Activated T-cell treated with anti-CD3 and anti-CD28 coated beads, Interleukin-2, amount 50 U/mL, for 72 hours (primary cell): ENCODE data around the gene LRP8. TPM values are rescaled to one million over a fixed set of nuclear protein-coding genes. Genes with fewer than 3 reads are reported as not detected.

ENCODE experiments used
- ATAC-seq, 2 donors: fragments of 150-1000 bp; cut with Tn5 transposase; replicated peaks in 1 of 2; 2 replicates each; pipeline ENCODE4 v1.10.0; 2021; ENCODE audit warnings: moderate library complexity in 2 of 2, mild to moderate bottlenecking in 1 of 2
- DNase-seq, 2 donors: peaks; one replicate each; pipeline ENCODE4 v3.0.0; 2021 to 2022; ENCODE audit warnings: mixed read lengths in 1 of 2
- H3K27ac Mint-ChIP-seq: one replicate; pipeline ENCODE4 v1.8.0; 2022; ENCODE audit warnings: mild to moderate bottlenecking, moderate library complexity, mixed read lengths
- H3K27me3 Mint-ChIP-seq: one replicate; pipeline ENCODE4 v1.8.0; 2022; ENCODE audit warnings: low read depth, mixed read lengths
- H3K36me3 Mint-ChIP-seq, 2 donors: one replicate each; pipeline ENCODE4 v1.8.0; 2022; ENCODE audit warnings: mixed read lengths in 2 of 2, mild to moderate bottlenecking in 1 of 2; ENCODE audit not compliant: insufficient read depth in 2 of 2
- H3K4me1 Mint-ChIP-seq: one replicate; pipeline ENCODE4 v1.8.0; 2022; ENCODE audit warnings: low read depth, mixed read lengths
- H3K4me3 Mint-ChIP-seq, 2 donors: one replicate each; pipeline ENCODE4 v1.8.0; 2022; ENCODE audit warnings: mild to moderate bottlenecking in 2 of 2, mixed read lengths in 2 of 2, moderate library complexity in 2 of 2
- H3K9me3 Mint-ChIP-seq, 2 donors: one replicate each; pipeline ENCODE4 v1.8.0; 2022; ENCODE audit warnings: mixed read lengths in 2 of 2
- total RNA-seq, 2 donors: library from RNA; stranded (reverse); gene quantifications; one replicate each; pipeline ENCODE4 v1.2.3, GENCODE V29; 2022

LRP8 gene
- total RNA-seq, 2 donors from 2014 or later = 31.4 to 36.5 TPM

DNA sequence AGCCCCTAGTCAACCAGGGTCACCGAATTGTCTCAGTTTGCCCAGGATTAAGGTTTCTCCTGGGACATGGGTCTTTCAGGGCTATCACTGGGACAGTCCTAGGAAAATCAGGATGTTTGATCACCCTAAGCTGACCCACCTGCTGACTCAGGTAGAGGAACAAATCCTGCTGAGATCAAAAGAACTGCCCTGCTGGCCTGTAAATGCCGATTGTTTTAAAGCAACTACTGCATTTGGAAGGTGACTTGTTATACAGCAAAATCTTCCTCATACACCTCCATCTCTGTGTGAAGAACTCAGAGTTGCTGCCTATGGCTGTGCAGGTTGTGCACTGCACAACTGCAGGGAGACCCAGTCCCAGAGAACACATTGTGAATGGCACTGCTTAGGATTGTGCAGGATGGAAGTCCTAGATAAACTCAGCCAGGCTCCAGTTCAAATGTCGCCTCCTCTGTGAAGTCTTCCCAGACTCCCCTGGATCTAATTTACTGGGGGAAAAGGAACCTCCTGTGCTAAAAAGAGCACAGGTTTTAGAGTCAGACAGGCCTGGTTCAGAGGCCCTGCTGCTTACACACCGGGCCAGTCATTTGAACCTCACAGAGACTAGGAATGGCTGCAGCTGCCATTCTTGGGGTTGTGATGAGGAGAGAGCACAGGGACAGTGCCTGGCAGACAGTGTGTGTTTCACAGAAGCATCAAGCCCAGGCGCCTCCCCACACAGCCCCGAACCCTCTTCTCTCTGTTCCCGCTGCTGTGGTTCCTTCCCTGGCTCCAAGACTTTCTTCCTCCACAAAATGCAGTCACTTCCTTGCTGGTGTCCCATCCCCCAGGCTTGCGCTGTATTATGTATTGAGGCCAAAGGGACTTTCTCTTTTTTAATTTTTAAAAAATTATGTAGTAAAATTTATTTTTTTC is 23.2 kb upstream of the LRP8 start:
- Mint-ChIP-seq H3K27ac (no peak overlapping the region), H3K4me3 (no peak overlapping the region), H3K9me3 (no peaks in the 10 kb centered on the region), H3K4me1 (no peaks in the 10 kb centered on the region), H3K36me3 (no peaks in the 10 kb centered on the region), H3K27me3 (no peaks in the 10 kb centered on the region)
- no peak for ATAC-seq
- no peak for DNase-seq

DNA sequence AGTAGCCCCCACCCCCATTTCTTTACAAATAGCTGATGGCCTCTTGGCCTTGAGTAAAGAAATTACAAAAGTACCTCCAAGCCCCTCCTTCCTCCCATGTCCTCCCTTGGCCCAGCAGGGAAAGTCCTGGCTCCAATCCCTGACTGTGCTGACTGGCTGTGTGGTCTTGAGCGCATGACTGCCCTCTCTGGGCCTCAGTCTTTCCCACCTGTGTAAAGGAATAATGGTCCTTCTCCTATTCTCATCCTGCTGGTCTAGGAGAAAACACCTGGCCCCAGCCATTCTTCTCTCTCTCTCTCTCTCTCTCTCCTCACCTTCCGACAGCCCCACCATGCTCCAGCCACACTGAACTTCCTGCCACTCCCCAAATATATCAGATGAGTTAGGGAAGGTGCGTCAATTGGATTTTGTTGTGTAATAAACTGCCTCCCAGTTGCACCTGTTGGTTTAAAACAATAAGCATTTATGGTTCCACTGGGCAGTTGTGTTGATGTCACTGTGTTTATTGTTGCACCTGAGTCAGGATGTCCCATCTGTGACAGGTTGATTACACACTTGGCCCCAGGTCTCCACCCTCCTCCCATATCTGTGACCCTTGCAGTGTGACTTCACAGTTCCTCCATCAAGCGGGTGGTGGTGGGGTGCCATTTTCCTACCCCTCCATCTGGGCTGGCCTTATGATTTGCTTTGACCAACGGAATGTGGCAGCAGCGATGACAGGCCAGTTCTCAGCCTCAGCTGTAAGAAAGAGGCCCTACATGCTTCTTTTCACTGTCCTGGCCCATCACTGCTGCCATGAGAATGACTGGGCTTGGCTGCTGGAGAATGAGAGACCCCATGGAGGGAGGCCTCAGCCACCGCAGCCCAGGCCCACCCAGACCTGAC is 22.3 kb upstream of the LRP8 start:
- Mint-ChIP-seq H3K4me3 (no peak overlapping the region), H3K36me3 (no peaks in the 10 kb centered on the region), H3K27me3 (no peaks in the 10 kb centered on the region), H3K27ac (no peak overlapping the region), H3K4me1 (no peaks in the 10 kb centered on the region), H3K9me3 (no peaks in the 10 kb centered on the region)
- DNase-seq (no peak), ATAC-seq (no peak)

DNA sequence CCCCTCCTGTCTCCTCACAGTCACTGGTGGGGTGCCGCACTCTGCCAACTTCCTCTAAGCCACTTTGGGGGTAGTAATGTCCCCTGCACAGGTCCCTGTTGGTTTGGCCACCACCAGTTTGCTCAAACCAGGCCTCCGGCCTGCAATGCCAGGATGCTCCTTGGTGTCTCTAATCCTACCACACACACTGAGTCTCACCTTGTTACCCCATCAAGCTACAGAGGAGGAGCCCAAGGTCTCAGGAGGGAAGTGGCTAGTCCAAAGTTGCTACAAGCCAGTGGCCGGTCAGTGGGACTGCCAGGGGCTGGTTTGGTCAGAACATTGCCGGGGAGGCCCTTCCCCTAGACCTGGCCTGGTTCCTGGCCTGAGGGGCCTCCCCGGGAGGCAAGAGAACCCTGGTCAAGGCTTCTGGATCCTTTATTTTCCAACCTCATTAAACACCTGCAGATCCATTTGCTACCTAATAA is 21.5 kb upstream of the LRP8 start:
- H3K27ac Mint-ChIP-seq = no peak overlapping the region
- H3K36me3 Mint-ChIP-seq = no peaks in the 10 kb centered on the region
- no peaks in the 10 kb centered on the region for H3K9me3 Mint-ChIP-seq
- no peak overlapping the region for H3K4me3 Mint-ChIP-seq
- no peaks in the 10 kb centered on the region for H3K27me3 Mint-ChIP-seq
- H3K4me1 Mint-ChIP-seq = no peaks in the 10 kb centered on the region
- ATAC-seq (no peak), DNase-seq (no peak)

DNA sequence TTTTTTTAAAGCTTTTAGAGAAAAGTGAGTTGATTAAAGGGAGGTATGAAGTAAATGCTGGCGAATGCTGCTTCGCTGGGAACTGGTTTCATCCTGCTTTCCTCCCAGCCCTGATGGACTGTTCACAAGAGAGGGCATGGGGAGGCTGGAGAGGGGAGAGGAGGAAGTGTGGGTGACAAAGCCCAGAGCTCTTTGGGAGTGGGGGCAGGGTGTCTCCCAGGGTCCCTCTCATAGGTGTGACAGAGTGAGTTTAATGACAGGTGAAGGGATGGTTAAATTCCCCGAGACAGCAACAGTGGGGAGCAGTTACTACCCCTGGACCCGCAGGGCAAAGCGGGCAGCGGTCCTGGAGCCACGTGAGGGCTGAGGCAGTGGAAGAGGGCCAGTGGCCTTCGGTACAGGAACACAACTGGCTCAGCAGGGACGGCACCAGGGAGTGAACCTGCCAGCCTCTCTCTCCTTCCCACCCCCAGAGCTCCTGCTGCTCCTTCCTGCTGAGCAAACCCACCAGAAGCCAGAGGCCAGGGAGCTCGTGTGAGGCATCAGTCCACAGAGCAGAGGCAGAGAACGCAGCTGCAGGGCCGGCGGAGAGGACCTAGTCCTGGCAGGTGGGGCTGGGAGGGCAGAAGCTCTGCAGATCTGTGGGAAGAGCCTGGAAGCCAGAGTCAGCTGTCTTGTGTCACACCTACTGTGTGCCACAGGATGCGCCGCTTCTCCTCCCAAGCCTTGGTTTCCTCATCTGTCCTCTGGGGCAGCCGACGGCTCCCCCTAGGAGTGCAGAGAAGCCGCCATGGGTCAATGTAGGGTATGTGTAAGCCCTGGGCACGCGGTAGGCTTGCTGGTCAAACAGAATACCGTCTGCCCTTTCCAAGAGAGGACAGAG is 20.9 kb upstream of the LRP8 start:
- no peak overlapping the region for H3K4me3 Mint-ChIP-seq
- H3K27ac Mint-ChIP-seq = no peak overlapping the region
- DNase-seq (no peak), ATAC-seq (no peak)
- H3K4me1 Mint-ChIP-seq = no peaks in the 10 kb centered on the region
- H3K27me3 Mint-ChIP-seq = no peaks in the 10 kb centered on the region
- no peaks in the 10 kb centered on the region for H3K36me3 Mint-ChIP-seq
- H3K9me3 Mint-ChIP-seq = no peaks in the 10 kb centered on the region

DNA sequence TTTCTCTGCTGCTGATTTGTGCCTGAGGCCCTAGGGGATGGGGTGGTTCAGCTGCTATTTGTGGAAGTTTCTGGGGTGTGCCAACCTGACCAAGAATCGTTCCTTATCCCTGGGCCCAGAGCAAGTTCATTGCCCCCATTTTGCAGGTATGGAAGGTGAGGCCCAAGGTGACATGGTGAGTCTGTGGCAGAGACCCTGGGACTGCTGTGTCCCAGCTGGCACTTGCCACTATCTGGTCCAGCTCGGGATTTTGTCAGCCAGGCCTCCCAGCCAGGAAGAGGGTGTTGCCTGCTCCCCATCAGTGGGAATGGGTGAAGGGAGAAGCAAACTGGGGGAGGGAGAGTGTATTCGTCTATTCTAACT is 18.9 kb upstream of the LRP8 start:
- no peaks in the 10 kb centered on the region for H3K36me3 Mint-ChIP-seq
- no peak for DNase-seq
- H3K4me3 Mint-ChIP-seq = no peak overlapping the region
- no peaks in the 10 kb centered on the region for H3K4me1 Mint-ChIP-seq
- H3K27ac Mint-ChIP-seq = no peak overlapping the region
- H3K9me3 Mint-ChIP-seq = peaks cover 4 to 5% of the 10 kb centered on the region in 2 donors
- H3K27me3 Mint-ChIP-seq = no peaks in the 10 kb centered on the region
- no peak for ATAC-seq

DNA sequence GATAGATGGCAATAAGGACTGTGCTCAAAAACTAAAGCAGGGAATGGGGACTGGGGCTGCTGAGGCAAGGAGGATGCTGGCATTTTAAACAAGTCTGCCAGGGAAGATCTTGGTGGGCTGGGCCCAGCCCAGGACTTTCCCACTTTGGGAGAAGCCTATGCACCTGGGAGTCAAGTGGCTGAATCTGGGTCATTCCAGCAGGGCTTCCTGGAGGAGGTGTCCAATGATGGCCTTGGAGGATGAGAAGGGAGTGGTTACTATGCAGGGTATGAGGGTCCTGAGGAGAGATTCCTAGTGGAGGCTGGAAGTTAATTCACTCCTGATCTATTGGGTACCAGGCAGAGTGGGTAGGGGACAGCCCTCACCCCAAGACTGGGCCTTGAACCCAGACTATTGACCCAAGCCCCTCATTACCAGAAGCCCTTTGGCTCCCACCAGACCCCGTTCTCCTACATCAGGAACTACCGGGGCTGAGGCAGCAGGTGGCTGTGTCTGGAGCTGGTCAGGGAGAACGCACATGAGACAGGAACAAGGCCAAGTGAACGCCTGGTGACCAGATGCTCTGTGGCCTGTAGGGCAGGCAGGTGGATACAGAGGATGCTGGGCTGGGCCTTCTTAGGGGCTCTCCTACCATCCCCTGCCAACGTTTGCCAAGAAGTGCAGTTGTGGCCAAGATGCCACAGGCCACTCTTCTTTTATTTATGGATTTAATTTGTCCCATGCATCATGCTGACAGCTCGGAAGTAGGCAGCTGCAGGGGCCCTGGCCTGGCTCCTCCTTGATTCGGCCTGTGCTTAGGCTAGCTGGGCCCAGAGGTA is 18.3 kb upstream of the LRP8 start:
- Mint-ChIP-seq H3K27me3 (no peaks in the 10 kb centered on the region), H3K27ac (no peak overlapping the region), H3K9me3 (peaks cover 5% of the 10 kb centered on the region in 2 donors), H3K4me1 (peaks cover 6% of the 10 kb centered on the region), H3K36me3 (peaks cover under 1 to 4% of the 10 kb centered on the region in 2 donors), H3K4me3 (no peak overlapping the region)
- no peak for ATAC-seq
- DNase-seq = no peak

DNA sequence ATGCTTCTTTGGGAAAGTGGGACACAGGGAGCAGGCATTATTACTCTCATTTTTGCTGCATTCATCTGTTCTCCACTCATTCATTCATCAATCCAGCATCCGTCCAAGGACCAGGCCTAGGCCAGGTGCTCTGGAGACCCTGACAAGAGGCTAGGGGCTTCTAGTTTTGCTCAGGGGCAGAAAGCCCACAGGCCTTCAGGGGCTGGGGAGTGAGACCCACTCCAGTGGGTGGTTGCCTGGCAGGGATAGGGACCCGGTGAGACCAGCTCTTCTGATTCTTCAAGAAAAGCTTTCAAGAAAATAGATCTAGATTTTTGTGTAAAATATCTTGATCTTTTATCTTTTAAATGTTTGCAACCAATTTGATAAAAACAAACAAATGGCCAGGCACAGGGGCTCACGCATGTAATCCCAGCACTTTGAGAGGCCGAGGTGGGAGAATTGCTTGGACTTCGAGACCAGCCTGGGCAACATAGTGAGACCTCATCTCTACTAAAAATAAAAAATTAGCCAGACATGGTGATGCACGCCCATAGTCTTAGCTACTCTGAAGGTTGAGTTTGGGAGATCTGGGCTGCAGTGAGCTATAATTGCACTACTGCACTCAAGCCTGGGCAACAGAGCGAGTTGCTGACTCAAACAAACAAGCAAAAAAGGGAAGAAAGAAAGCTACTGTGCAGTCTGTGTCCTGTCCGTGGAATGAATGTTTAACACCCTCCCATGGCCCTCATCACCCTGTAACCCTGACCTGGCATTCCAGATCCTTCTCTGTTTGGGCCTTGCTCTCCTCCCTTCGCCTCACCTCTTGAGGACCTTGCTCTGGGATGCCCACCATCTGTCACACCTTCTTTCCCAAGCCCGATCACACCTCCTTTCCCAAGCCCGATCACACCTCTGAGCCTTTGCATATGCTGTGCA is 17.3 kb upstream of the LRP8 start:
- peaks cover 8% of the 10 kb centered on the region for H3K4me1 Mint-ChIP-seq
- H3K36me3 Mint-ChIP-seq = peaks cover 3 to 6% of the 10 kb centered on the region in 2 donors
- H3K27me3 Mint-ChIP-seq = no peaks in the 10 kb centered on the region
- no peak overlapping the region for H3K4me3 Mint-ChIP-seq
- DNase-seq (no peak), ATAC-seq (no peak)
- H3K27ac Mint-ChIP-seq = no peak overlapping the region
- peaks cover 6 to 7% of the 10 kb centered on the region in 2 donors for H3K9me3 Mint-ChIP-seq

DNA sequence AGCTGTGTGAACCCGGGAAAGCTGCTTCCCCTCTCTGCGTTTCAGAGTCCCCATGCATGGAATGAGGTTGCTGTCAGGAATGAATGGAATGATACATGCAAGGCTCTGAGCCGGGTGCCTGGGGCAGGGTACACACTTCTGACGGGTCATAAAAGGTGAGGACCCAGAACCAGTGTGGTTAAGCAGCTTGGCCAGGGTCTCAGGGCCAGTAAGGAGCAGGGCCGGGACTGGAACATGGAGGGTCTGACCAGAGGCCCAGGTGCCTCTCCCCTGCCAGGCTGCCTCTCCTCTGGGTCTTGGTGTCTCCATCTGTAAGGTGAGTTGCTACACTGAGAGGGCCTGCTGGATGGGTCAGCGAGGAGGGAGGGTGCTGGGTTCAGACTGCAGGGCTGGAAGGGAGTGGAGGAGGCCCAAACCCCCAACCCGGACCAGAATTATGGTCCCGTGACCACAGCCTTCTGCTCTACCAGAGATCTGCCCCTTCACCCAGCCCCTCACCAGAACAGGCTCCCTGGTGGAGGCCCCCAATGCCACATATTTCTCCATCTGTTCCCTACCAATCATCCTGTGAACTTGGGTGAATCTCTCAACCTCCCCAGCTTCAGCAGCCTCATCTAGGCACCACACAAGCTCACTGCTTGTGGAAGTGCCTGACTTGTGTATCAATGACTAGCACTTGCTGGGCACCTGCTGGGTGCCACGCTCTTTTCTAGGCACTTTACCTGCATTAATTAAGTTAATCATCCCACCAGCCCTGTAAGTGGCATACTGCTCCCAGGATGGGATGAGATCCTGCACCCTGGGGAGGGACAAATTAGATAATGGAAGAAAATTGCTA is 16.2 kb upstream of the LRP8 start:
- ATAC-seq = no peak
- peaks cover 7% of the 10 kb centered on the region in 2 donors for H3K9me3 Mint-ChIP-seq
- H3K4me1 Mint-ChIP-seq = peaks cover 8% of the 10 kb centered on the region
- no peaks in the 10 kb centered on the region for H3K27me3 Mint-ChIP-seq
- H3K4me3 Mint-ChIP-seq = no peak overlapping the region
- no peak overlapping the region for H3K27ac Mint-ChIP-seq
- peaks cover 5 to 10% of the 10 kb centered on the region in 2 donors for H3K36me3 Mint-ChIP-seq
- DNase-seq = no peak

DNA sequence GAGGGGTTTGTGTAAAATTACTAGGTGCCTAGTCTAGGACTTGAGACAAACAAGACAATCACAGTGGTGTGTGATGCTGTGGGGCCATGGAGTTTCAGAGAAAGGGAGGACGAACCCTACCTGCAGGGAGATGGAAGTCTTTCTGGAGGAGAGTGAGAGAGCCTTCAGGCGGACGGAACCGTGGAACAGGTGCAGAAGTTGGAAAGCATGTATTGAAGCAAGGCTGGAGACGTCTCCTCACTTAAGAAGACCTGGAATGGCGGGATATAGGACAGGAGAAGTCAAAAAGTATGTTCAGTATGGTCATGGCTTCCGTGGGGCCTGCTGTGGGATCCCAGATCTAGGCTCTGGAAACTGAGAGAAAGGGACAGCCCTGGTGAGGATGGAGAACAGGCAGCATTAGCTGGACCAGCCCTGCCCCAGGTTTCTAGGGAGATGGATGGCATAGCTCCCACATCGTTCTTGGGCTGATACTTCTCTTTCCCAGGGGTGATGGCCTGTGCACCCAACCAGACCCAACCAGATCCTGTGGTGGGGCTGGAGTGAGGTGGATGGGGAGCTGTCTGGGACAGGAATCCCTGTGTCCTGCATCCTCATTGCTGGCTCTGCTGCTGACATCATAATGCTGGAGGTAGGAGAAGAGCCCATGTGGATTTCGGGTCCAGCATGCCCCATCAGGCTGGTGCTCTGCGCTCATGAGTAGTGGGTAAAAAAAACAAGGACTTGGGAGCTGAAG is 15.0 kb upstream of the LRP8 start:
- ATAC-seq (no peak), DNase-seq (no peak)
- Mint-ChIP-seq H3K27me3 (no peaks in the 10 kb centered on the region), H3K4me1 (peaks cover 8% of the 10 kb centered on the region), H3K27ac (no peak overlapping the region), H3K36me3 (peaks cover 5 to 11% of the 10 kb centered on the region in 2 donors), H3K4me3 (no peak overlapping the region), H3K9me3 (peaks cover 7% of the 10 kb centered on the region in 2 donors)

DNA sequence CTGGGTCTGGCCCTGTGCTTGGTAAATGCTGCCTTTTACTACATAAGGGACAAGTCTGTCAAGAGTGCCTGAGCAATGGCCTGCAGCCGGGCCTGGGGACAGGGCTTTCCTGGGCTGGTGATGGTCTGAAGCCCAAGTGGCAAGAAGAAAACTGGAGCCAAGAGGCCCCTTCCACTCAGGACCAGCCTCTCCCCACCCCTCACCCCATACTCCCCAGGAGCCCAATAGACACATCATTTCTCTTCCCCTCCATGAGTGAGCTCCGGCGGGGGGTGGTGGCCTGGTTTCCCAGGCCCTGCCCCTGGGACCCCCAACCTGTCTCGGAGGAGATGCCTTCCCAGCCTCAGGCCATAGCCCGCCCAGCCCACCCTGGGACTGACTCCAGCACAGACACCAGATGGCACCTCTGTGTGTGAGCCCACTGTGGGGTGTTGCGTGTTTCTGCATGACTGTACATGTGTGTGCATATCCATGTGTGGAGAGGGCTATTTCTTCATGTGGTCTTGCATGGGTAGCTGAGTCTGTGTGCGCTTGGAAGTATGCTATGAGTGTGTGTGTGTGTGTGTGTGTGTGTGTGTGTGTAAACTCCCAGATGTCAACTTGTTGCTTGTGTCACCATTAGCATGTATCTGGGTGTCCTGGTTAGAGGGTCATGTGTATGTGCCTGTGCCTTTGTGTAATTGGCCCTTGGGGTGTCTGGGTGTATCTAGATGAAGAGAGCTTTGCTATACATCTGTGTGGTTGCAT is 14.3 kb upstream of the LRP8 start:
- peaks cover 7% of the 10 kb centered on the region in 2 donors for H3K9me3 Mint-ChIP-seq
- DNase-seq (no peak), ATAC-seq (no peak)
- peaks cover 8% of the 10 kb centered on the region for H3K4me1 Mint-ChIP-seq
- H3K27ac Mint-ChIP-seq = no peak overlapping the region
- no peak overlapping the region for H3K4me3 Mint-ChIP-seq
- H3K27me3 Mint-ChIP-seq = no peaks in the 10 kb centered on the region
- H3K36me3 Mint-ChIP-seq = peaks cover 6 to 12% of the 10 kb centered on the region in 2 donors
